HepG2 (cell line): Measurements from ENCODE around the gene PAK6. TPM values are rescaled to one million over a fixed set of nuclear protein-coding genes. Genes with fewer than 3 reads are reported as not detected.

ENCODE experiments used
- ATAC-seq: fragments of 200-7000 bp; cut with Tn5 transposase; 3 replicates; pipeline ENCODE4 v1.9.1; 2020; ENCODE audit warnings: mild to moderate bottlenecking, moderate library complexity
- BruUV-seq: library from RNA; stranded (reverse); fragments of 400-500 nt; replicated peaks from 2 replicates; lab custom pipeline; 2021; lab: Mats Ljungman, UMichigan
- CTCF ChIA-PET: fragments of 300-600 bp; formaldehyde crosslinking; extraction: SDS; loops from one replicate; lab custom pipeline; 2021; ENCODE audit warnings: low total read pairs, inconsistent platforms, low intra/inter-chr PET ratio; lab: Yijun Ruan, JAX
- POLR2A ChIA-PET: fragments of 350-600 bp; sonication (Branson Sonifier 250); formaldehyde crosslinking; loops from one replicate; lab custom pipeline; 2020; ENCODE audit warnings: antibody characterized with exemption, inconsistent platforms; lab: Yijun Ruan, JAX
- DNase-seq: peaks from one replicate; pipeline ENCODE4 v3.0.0-alpha.2; 2015; ENCODE audit warnings: low spot score
- FAIRE-seq: peaks from 3 replicates; lab custom pipeline; 2011; peaks lifted over from hg19 to GRCh38; lab: Jason Lieb, UNC
- H2AFZ ChIP-seq: one replicate; pipeline ENCODE4 v1.6.1; 2011; ENCODE audit warnings: low read length, inconsistent platforms
- H3K27ac ChIP-seq: fragments of 300-600 bp; 3 replicates; pipeline ENCODE4 v1.8.0; 2011; ENCODE audit warnings: mixed run types, mild to moderate bottlenecking, mixed read lengths, low read length, inconsistent platforms; ENCODE audit not compliant: insufficient read depth; ENCODE audit errors: extremely low read length
- H3K27me3 ChIP-seq, 2 experiments: fragments of 200-600 bp in 1 of 2; 2 replicates in 1 of 2; 3 replicates in 1 of 2; pipeline versions ENCODE4 v1.6.0 to v1.8.0; 2011; ENCODE audit warnings: low read length in 2 of 2, mild to moderate bottlenecking in 2 of 2, moderate library complexity in 2 of 2, inconsistent platforms in 1 of 2; ENCODE audit not compliant: insufficient read depth in 2 of 2, control insufficient read depth in 1 of 2
- H3K36me3 ChIP-seq, 2 experiments: fragments of 200-600 bp in 1 of 2; replicated peaks in 1 of 2; 2 replicates in 1 of 2; 3 replicates in 1 of 2; pipeline versions ENCODE4 v1.5.1 to v1.8.0; 2011; ENCODE audit warnings: low read length in 2 of 2, inconsistent platforms in 1 of 2; ENCODE audit not compliant: insufficient read depth in 2 of 2, control insufficient read depth in 1 of 2
- H3K4me1 ChIP-seq: 2 replicates; pipeline ENCODE4 v1.5.1; 2012; ENCODE audit warnings: low read length, inconsistent platforms; ENCODE audit not compliant: insufficient read depth
- H3K4me2 ChIP-seq: 2 replicates; pipeline ENCODE4 v1.6.0; 2011; ENCODE audit warnings: low read depth, low read length, inconsistent platforms
- H3K4me3 ChIP-seq, 3 experiments: fragments of 200-600 bp in 1 of 3; sonication (generic), shearing (Covaris generic) in 1 of 3; replicated peaks in 1 of 3; 2 replicates each; pipeline ENCODE4 v1.5.1; 2011 to 2016; ENCODE audit warnings: low read length in 3 of 3, inconsistent platforms in 2 of 3, low read depth in 2 of 3, mild to moderate bottlenecking in 2 of 3, control low read depth in 1 of 3, mixed read lengths in 1 of 3; ENCODE audit not compliant: insufficient read depth in 1 of 3
- H3K79me2 ChIP-seq: one replicate; pipeline ENCODE4 v1.6.1; 2011; ENCODE audit warnings: low read length, inconsistent platforms; ENCODE audit not compliant: insufficient read depth
- H3K9ac ChIP-seq: 2 replicates; pipeline ENCODE4 v1.6.0; 2011; ENCODE audit warnings: mild to moderate bottlenecking, low read depth, low read length, inconsistent platforms; ENCODE audit not compliant: insufficient read depth
- H3K9me3 ChIP-seq: 2 replicates; pipeline ENCODE4 v1.5.1; 2012; ENCODE audit warnings: mild to moderate bottlenecking, low read length
- H4K20me1 ChIP-seq: 2 replicates; pipeline ENCODE4 v1.6.0; 2011; ENCODE audit warnings: inconsistent platforms, mild to moderate bottlenecking, low read length, moderate library complexity; ENCODE audit not compliant: insufficient read depth
- AHR ChIP-seq: IDR thresholded peaks from 2 replicates; pipeline ENCODE4 v1.6.1; 2018; ENCODE audit warnings: missing genetic modification reagents, missing compliant biosample characterization
- GATA4 ChIP-seq: sonication (generic); IDR thresholded peaks from 2 replicates; pipeline ENCODE4 v1.6.1; 2016; ENCODE audit warnings: antibody characterized with exemption, low read depth, borderline replicate concordance
- NFYB ChIP-seq: sonication (generic); formaldehyde crosslinking; IDR thresholded peaks from 2 replicates; pipeline ENCODE4 v1.4.0; 2020; ENCODE audit warnings: missing genetic modification reagents
- NFYC ChIP-seq: IDR thresholded peaks from 2 replicates; pipeline ENCODE4 v1.6.1; 2016; ENCODE audit warnings: missing genetic modification reagents, missing compliant biosample characterization
- RFX3 ChIP-seq: IDR thresholded peaks from 2 replicates; pipeline ENCODE4 v1.6.1; 2016; ENCODE audit warnings: missing biosample characterization, missing genetic modification reagents
- SMAD1 ChIP-seq: sonication (generic); formaldehyde crosslinking; IDR thresholded peaks from 2 replicates; pipeline ENCODE4 v1.4.0; 2020; ENCODE audit warnings: missing genetic modification reagents, low read depth, mild to moderate bottlenecking, borderline replicate concordance
- SMAD9 ChIP-seq: sonication (generic); formaldehyde crosslinking; IDR thresholded peaks from 2 replicates; pipeline ENCODE4 v1.5.1; 2020; ENCODE audit warnings: mild to moderate bottlenecking, missing genetic modification reagents
- TFDP1 ChIP-seq: IDR thresholded peaks from 2 replicates; pipeline ENCODE4 v1.6.1; 2016; ENCODE audit warnings: missing compliant biosample characterization, missing genetic modification reagents, borderline replicate concordance
- ZNF775 ChIP-seq: sonication (generic); formaldehyde crosslinking; IDR thresholded peaks from 2 replicates; pipeline ENCODE4 v1.4.0; 2020; ENCODE audit warnings: missing genetic modification reagents, mild to moderate bottlenecking, moderate library complexity, borderline replicate concordance
- WGBS: methylation state at CpG from one replicate; pipeline ENCODE4 v1.1.6; 2017; ENCODE audit warnings: low lambda C conversion rate; 5-methylcytosine and 5-hydroxymethylcytosine counted together
- in situ Hi-C: cut with HindIII; loops from 2 replicates; pipeline ENCODE4 v1.10.0; 2017; ENCODE audit warnings: low pct_unique_long_range_greater_than_20kb; ENCODE audit not compliant: extremely low pct_ligation_motif_present
- intact Hi-C: fragments of 100-400 bp; cut with micrococcal nuclease; formaldehyde crosslinking; loops from one replicate; pipeline ENCODE4 v1.10.0; 2022; ENCODE audit not compliant: unreplicated experiment
- polyA plus RNA-seq, 8 experiments: library from polyadenylated mRNA; depleted of rRNA in 3 of 8; stranded (reverse) in 7 of 8; unstranded in 1 of 8; fragments of >200 nt; fragmentation: Illumina TruSeq in 4 of 8; extraction: Trizol in 4 of 8; gene quantifications; 2 replicates each; pipeline versions ENCODE4 v1.2.1 to v1.2.3, GENCODE V29; 2011 to 2016; ENCODE audit warnings: low read depth in 4 of 8, missing spikeins in 1 of 8, mixed read lengths in 1 of 8; ENCODE audit not compliant: insufficient read depth in 1 of 8
- total RNA-seq, 5 experiments: library from RNA; depleted of rRNA; stranded (reverse); fragments of >200 nt; fragmentation: Illumina TruSeq; extraction: Trizol; gene quantifications; 2 replicates each; pipeline ENCODE4 v1.2.3, GENCODE V29; 2016; ENCODE audit warnings: low read depth in 1 of 5

PAK6 gene
- total and polyA plus RNA-seq, 2 of the 13 experiments (the other 11 are each of a cell fraction or from before 2014, with no cell fraction given): 0.07 TPM; not detected in 1

GRCh38 chr15:40248006-40248783 lies 9.3 kb downstream of the PAK6 start:
- TF ChIP-seq NFYC (CRISPR knock-in tag) (no peak), SMAD1 (CRISPR knock-in tag) (no peak), TFDP1 (no peak), RFX3 (no peak), GATA4 (no peak), ZNF775 (CRISPR knock-in tag) (no peak), AHR (no peak), NFYB (CRISPR knock-in tag) (no peak), SMAD9 (no peak)
- Histone ChIP-seq H4K20me1 (no peaks in the 10 kb centered on the region), H3K36me3 (no peaks in the 10 kb centered on the region), H3K4me2 (no peak overlapping the region), H3K4me1 (peaks cover 28% of the 10 kb centered on the region), H3K27me3 (peaks cover 1 to 56% of the 10 kb centered on the region in 2 experiments; a peak in 4 of 5 replicates), H2AFZ (no peak overlapping the region), H3K4me3 (no peak overlapping the region), H3K79me2 (no peaks in the 10 kb centered on the region), H3K27ac (no peak overlapping the region), H3K9ac (no peak overlapping the region), H3K9me3 (no peaks in the 10 kb centered on the region)
- no peak for ATAC-seq
- WGBS: 52% methylated on average over 10 of the region's 17 CpGs
- POLR2A ChIA-PET: no interaction called here
- DNase-seq: no peak
- in situ Hi-C loops: no loop called here
- BruUV-seq: no TSS peak
- CTCF ChIA-PET: no interaction called here
- FAIRE-seq: no peak
- intact Hi-C loops: no loop called here
